GM18868 (cell line): ENCODE measurements around the gene DDX20.

ENCODE experiments used
- ATAC-seq: cut with Tn5 transposase; IDR thresholded peaks from one replicate; pipeline ENCODE4 v1.9.1; 2021; ENCODE audit warnings: mild to moderate bottlenecking, moderate library complexity; ENCODE audit not compliant: unreplicated experiment

The DDX20 gene

GRCh38 chr1:111755331-111756123 lies at the start of gene DDX20:
TSS of gene DDX20 (plus strand) at chr1:111755901. CDS start at chr1:111755925, 24 bp downstream.
- peak; percentile 90 for ATAC-seq

GRCh38 chr1:111706921-111707320 lies 48.8 kb upstream of the DDX20 start:
- no peak for ATAC-seq

GRCh38 chr1:111707906-111708305 lies 47.8 kb upstream of the DDX20 start:
- ATAC-seq = no peak

- ATAC-seq = no peak
These were observed 45.7 kb upstream of the DDX20 start for GRCh38 chr1:111709986-111710385.

- ATAC-seq = no peak
These were observed 39.4 kb upstream of the DDX20 start for GRCh38 chr1:111716333-111716732.

GRCh38 chr1:111717450-111717849 lies 38.3 kb upstream of the DDX20 start:
- ATAC-seq = no peak

GRCh38 chr1:111719135-111719534 lies 36.6 kb upstream of the DDX20 start:
- no peak for ATAC-seq

GRCh38 chr1:111719674-111720132 lies 36.0 kb upstream of the DDX20 start:
- ATAC-seq = no peak

GRCh38 chr1:111720274-111720976 lies 35.3 kb upstream of the DDX20 start:
- no peak for ATAC-seq

- ATAC-seq = no peak
These were observed 34.5 kb upstream of the DDX20 start for GRCh38 chr1:111720977-111721786.

- no peak for ATAC-seq
These were observed 32.5 kb upstream of the DDX20 start for GRCh38 chr1:111723091-111723806.

- no peak for ATAC-seq
These were observed 31.8 kb upstream of the DDX20 start for GRCh38 chr1:111723871-111724270.

GRCh38 chr1:111725192-111725591 lies 30.5 kb upstream of the DDX20 start:
- ATAC-seq = no peak

- ATAC-seq = no peak
These were observed 28.6 kb upstream of the DDX20 start for GRCh38 chr1:111727056-111727455.

- no peak for ATAC-seq
These were observed 26.3 kb upstream of the DDX20 start for GRCh38 chr1:111729271-111729921.

- ATAC-seq = no peak
These were observed 25.6 kb upstream of the DDX20 start for GRCh38 chr1:111729946-111730681.

- no peak for ATAC-seq
These were observed 25.0 kb upstream of the DDX20 start for GRCh38 chr1:111730706-111731105.

GRCh38 chr1:111731956-111732355 lies 23.7 kb upstream of the DDX20 start:
- ATAC-seq = no peak

GRCh38 chr1:111732718-111733117 lies 23.0 kb upstream of the DDX20 start:
- no peak for ATAC-seq
